Measurements from ENCODE around the gene GALC.
A peak's percentile ranks its signal among the peaks of the same experiment; 100 is the strongest.

GALC gene

DNA sequence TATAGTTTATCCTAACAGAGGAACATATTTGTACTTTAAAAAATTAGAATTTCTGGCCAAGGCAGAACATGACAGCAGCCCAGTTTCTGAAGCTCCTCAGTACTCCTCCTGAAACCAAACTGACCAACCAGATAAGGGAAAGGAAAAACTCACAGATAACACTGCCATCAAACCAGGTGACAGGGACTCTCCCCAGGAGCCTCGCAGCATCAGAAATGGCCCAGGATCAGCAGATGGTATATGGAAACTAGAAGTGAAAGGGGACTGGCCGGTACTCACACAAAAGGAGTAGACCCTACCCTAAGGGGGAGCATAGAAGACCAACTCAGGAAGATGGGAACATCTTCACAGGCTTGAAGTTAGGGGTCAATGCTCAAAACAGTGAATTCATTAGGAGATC lies 22.0 kb downstream of the GALC start:
- no peak for DNase-seq (ENCODE audit: low read depth in 1 of 2, low spot score in 1 of 2)
- TF ChIP-seq JUND (IDR thresholded peaks at IDR 0.05; ENCODE audit: low read depth), result no peak
- in situ Hi-C loops (cut with HindIII; ENCODE audit: low pct_unique_long_range_greater_than_20kb, low sequenced_read_pairs), result no loop called here

DNA sequence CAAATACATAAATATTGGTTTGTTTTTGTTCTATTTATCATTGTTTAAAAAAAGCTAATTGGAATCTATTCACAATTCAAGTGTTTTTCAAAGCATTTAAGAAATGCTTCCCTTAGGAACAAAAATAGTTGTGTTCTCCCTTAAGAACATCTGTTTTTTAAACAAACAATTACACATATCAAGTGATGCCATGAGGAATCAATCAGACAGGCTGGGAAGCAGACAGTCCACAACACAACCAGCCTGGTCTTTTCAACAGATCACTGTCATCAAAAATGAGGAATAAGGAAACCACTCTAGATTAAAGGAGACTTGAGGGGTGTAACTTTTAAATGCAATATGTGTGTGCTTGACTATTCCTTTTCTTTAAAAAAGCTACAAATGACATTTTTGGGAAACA lies 25.5 kb downstream of the GALC start:
- in situ Hi-C loops (cut with HindIII; ENCODE audit: low pct_unique_long_range_greater_than_20kb, low sequenced_read_pairs), result no loop called here
- no peak for DNase-seq (ENCODE audit: low read depth in 1 of 2, low spot score in 1 of 2)
- TF ChIP-seq JUND (IDR thresholded peaks at IDR 0.05; ENCODE audit: low read depth), result no peak

DNA sequence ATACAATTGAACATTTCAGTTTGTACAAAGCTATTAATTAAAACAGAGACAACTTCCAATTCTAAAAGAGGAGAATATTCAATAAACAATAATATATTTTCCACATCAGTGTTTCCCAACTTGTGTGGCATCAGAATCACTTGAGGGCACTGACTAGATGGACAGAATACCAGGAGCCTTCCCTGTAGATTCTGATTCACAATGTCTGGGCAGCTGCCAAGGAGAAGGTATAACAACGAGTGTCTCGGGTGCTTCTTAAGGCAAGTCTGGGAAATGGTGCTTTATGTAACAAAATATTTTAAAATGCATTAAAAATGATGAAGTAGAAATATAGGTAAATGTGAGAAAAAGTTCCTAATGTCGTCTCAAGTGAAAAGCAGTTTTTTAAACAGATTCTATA lies 26.2 kb downstream of the GALC start:
- no peak for DNase-seq (ENCODE audit: low read depth in 1 of 2, low spot score in 1 of 2)
- in situ Hi-C loops (cut with HindIII; ENCODE audit: low pct_unique_long_range_greater_than_20kb, low sequenced_read_pairs), result no loop called here
- TF ChIP-seq JUND (IDR thresholded peaks at IDR 0.05; ENCODE audit: low read depth), result no peak

DNA sequence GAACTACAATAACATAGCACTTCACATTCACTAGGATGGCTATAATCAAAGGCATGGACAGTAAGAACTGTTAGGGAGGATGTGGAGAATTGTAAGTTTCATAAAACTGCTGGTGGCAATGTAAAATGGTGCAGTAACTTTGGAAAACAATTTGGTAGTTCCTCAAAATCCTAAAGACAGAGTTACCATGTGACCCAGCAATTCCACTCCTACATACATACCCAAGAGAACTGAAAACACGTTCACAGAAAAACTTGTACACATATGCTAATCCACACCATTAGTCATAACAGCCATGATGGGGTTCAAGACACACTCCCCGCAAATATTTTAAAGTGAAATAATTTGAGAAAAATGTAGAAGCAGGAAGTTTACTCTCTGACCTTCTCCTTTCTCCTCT lies 31.7 kb downstream of the GALC start:
- no peak for DNase-seq (ENCODE audit: low read depth in 1 of 2, low spot score in 1 of 2)
- no peak for TF ChIP-seq JUND (IDR thresholded peaks at IDR 0.05; ENCODE audit: low read depth)
- in situ Hi-C loops (cut with HindIII; ENCODE audit: low pct_unique_long_range_greater_than_20kb, low sequenced_read_pairs), result no loop called here

DNA sequence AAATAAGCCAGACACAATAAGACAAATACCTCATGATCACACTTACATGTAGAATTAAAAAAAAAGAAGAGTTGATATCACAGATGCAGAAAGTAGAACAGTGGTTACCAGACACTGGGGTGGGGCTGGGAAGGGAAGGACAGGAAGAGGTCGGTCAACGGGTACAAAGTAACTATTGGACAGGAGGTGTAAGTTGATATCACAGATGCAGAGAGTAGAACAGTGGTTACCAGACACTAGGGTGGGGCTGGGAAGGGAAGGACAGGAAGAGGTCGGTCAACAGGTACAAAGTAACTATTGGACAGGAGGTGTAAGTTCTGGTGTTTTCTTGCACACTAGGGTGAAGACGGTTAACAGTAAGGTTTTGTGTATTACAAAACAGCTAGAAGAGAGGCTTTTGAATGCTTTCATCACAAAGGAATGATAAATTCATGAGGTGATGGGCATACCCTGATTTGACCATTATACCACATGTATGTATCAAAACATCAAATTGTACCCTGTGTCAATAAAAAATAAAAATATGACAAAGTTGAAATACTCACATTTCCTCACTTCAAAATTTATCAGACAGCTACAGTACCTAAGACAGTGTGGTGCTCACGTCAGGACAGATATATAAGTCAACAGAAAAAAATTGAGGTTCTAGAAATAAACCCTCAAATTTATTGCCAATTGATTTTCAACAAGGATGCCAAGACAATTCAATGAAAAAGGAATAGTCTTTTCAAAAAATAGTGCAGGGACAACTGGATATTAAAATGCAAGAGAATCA lies 32.8 kb downstream of the GALC start:
- in situ Hi-C loops (cut with HindIII; ENCODE audit: low pct_unique_long_range_greater_than_20kb, low sequenced_read_pairs), result no loop called here
- DNase-seq (ENCODE audit: low read depth in 1 of 2, low spot score in 1 of 2), result no peak
- no peak for TF ChIP-seq JUND (IDR thresholded peaks at IDR 0.05; ENCODE audit: low read depth)

DNA sequence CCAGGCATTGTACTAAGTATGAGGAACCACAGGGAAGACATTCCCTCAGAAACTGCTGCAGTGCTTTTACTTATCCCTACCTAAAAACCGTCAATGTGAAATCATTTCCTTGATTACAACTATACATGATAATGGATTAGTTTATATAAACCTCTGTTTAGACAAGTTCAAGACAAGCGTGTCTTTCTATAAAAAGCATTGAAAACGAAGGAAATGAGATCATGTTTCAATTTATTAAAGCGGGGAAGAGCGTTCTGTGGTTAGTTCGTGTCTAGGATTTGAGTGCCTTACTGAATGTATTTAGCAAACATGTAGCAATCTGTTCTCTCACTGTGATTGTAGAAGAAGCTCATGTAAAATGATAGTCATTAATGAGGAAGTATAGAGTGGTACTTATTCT lies 37.5 kb downstream of the GALC start:
- no peak for TF ChIP-seq JUND (IDR thresholded peaks at IDR 0.05; ENCODE audit: low read depth)
- in situ Hi-C loops (cut with HindIII; ENCODE audit: low pct_unique_long_range_greater_than_20kb, low sequenced_read_pairs), result no loop called here
- DNase-seq (ENCODE audit: low read depth in 1 of 2, low spot score in 1 of 2), result no peak

DNA sequence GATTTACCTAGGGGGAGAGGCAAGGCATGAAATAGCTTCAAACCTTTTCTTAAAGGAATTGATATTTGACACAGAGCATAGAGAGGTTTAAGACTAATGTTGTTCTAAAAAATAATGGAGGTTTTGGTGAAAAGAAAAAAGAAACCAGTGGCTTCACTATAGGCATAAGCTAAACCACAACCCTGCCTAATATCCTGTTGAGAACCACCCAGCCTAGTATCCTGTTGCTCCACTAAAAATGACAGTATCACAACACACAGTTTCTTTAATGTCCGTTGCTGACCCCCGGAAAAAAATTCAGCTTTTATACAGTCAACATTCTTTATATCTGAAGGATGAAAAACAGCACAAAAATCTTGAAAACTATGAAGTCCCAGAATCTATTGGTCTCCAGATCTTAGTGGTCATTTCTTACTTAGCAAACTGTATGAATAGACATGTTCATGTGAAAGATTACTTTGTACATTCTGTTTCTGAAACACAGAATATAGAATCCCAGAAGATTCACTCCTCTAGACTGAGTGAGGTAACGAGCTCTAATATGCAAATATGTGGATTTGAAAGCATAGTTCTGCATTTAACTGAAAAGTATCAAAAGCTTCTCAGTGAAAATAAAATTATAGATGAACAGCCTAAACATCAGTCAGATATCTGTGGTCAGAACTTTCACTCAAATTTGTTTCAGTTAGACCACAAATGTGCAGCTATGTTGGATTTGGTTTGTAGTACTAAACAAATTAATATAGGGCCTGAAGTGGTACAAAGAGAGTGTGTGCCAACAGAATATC lies 40.5 kb downstream of the GALC start:
- in situ Hi-C loops (cut with HindIII; ENCODE audit: low pct_unique_long_range_greater_than_20kb, low sequenced_read_pairs), result no loop called here
- TF ChIP-seq JUND (IDR thresholded peaks at IDR 0.05; ENCODE audit: low read depth), result no peak
- no peak for DNase-seq (ENCODE audit: low read depth in 1 of 2, low spot score in 1 of 2)

DNA sequence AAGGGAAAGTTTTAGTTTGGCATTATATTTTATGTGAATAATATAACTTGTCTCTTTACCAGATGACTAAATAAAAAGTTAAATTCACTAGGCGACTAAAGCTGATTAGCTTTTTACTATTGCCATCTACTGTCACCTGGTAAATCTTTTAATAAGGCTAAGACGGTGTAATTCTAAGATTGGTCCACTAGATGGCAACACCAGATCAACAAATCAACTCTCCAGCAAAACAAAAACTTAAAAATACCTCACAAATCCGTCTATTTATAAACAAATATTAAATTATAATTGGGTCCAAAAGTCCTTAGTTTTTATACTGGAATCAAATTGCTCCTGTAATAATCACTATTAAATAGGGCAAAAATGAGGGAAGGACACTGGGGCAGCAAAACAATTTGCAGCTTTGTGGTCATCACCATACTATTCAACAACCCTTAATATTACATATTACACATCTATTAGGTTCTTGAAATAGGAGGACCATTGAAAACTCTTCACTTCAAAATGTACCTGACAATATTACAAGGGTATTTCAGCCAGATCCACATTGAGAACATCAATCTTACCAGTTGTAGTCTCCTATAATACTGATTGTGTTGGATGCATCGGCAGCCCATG lies 47.9 kb downstream of the GALC start:
- peak; percentile 23 to 68 for DNase-seq (ENCODE audit: low read depth in 1 of 2, low spot score in 1 of 2)
- TF ChIP-seq JUND (IDR thresholded peaks at IDR 0.05; ENCODE audit: low read depth), result no peak
- in situ Hi-C loops (cut with HindIII; ENCODE audit: low pct_unique_long_range_greater_than_20kb, low sequenced_read_pairs), result no loop called here

DNA sequence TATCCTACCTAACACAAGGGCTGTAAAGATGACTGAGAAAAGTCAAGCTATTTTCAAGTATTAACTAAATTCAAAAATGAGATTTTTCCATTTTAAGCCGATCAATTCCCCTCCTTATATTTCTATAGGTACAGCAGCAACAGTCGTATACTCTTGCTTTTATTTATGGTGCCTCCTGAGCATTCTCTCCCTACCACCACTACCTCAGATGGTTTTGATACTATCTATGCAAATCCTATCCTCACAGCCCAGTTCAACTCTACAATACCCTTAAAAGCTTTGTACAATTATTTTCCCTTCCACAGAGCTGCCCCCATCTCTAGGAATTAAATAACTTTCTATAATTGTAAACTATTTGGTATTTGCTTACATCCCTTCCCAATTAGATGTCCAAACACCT lies 52.1 kb downstream of the GALC start:
- no peak for DNase-seq (ENCODE audit: low read depth in 1 of 2, low spot score in 1 of 2)
- in situ Hi-C loops (cut with HindIII; ENCODE audit: low pct_unique_long_range_greater_than_20kb, low sequenced_read_pairs), result no loop called here
- no peak for TF ChIP-seq JUND (IDR thresholded peaks at IDR 0.05; ENCODE audit: low read depth)

DNA sequence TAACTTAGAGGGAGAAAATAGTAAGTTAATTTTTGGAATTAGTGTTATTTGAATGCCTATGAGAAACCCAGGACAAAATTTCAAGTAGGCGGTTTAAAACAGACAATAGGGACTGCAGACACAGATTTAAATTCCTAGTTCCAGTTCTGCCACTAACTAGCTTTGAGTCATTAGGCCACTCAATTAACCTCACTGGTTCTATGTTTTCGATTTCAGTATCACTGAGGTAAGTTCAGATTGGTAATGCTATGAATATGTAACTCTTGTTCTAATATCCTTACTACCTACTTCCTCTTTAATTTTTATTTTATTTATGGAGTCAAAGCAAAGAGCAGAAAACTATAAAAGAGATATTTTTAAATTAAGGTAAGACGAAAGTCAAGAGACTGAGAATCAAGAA lies 52.6 kb downstream of the GALC start:
- DNase-seq (ENCODE audit: low read depth in 1 of 2, low spot score in 1 of 2), result no peak
- in situ Hi-C loops (cut with HindIII; ENCODE audit: low pct_unique_long_range_greater_than_20kb, low sequenced_read_pairs), result no loop called here
- no peak for TF ChIP-seq JUND (IDR thresholded peaks at IDR 0.05; ENCODE audit: low read depth)

DNA sequence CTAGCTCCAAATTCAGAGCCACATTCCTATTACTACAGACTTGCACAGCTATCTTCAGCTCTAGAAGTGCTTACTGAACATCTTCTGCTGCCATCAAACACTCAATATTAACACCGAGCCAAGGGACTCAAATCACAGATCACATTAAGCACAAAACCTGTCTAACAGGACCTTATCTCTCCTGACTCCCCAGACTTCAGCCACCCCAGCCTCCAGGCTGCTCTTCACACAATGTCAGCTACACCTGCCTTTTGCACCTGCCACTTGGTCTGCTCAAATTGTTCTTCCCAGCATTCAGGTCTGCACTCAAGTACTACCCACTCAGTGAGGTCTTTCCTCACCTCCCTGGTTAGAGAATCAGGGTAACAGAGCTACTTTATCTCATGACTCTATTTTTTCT lies 57.1 kb downstream of the GALC start:
- in situ Hi-C loops (cut with HindIII; ENCODE audit: low pct_unique_long_range_greater_than_20kb, low sequenced_read_pairs), result no loop called here
- DNase-seq (ENCODE audit: low read depth in 1 of 2, low spot score in 1 of 2), result no peak
- TF ChIP-seq JUND (IDR thresholded peaks at IDR 0.05; ENCODE audit: low read depth), result no peak

DNA sequence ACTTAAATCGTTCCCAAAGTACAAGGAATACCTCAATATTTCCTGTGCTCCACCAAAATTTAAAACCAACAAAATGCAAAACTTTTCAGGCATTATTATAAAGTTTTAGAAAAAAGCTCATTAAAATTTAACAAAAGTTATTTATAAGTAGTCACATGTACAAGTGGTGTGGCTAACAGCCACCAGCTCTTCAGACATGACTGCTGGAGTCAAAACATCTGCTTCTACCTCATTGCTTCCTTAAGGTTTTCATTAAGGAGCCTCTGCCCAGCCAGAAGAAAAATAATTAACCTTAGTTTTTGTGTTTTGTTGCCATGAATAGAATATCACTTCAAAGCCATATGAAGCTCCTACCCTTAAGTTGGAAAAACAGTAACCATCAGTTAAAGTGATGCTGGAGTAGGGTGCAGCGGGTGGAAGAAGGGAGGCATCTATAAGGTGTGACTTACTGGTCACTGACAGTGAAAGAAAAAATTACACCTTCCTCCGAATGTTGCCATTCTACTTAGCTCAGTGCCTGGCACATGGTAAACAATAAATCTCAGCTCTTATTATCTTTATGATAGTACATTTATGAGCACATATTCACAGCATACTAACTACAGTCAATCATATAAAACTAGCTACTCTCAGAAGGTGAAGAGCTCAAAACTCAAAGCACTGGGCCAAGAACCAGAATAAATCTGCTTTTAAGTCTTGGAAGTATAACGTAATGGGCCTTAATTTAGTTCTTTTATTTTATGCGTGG lies 57.7 kb downstream of the GALC start:
- DNase-seq (ENCODE audit: low read depth in 1 of 2, low spot score in 1 of 2), result no peak
- TF ChIP-seq JUND (IDR thresholded peaks at IDR 0.05; ENCODE audit: low read depth), result no peak
- in situ Hi-C loops (cut with HindIII; ENCODE audit: low pct_unique_long_range_greater_than_20kb, low sequenced_read_pairs), result no loop called here
